ENCODE measurements around the gene ARAP1. TPM values are rescaled to one million over a fixed set of nuclear protein-coding genes. Genes with fewer than 3 reads are reported as not detected.
"Not testable (repeated sequence)": the region's sequence is repeated elsewhere in the genome, so short reads cannot be mapped to it uniquely, and the experiment has no call there.

ARAP1 gene
- 20.7 TPM for polyA plus RNA-seq

DNA sequence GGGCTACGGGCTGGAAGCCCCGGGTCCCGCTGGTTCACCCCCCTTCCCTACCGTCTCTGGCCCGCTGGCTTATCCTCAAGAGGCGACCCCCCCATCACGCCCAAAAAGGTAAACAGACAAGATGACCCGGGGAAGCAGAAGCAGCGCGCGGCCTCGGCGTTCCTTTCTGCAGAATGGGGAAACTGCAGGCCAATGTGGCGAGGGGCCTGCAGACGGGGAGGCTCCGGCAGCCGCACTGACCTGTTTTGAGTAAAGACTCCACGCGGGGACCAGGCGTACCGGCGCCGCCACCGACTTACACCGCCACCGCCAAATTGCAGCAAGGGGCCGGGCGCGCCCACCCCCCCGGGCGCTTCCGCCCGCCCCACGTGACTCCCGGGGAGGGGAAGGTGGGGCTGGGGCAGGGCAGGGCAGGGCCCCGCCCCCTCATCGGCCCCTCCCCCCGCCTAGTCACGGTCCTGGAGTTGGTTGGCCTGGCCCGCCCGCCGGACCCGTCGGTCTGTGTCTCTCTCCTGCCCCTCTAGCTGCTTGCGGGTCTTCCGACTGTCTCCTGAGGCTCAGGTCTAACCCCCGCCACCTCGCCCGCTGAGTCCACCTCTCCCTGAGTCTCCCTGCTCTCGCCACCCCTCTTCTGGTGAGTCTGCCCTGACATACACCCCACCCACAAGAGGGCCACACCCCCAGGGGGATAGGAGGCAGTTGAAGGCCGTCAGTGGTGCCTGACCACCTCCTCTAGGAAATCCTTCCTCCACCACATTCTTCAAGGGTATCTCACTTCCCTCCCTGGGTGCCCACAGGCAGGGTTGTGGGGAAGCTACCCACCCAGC, at the start of gene ARAP1:
Gene ARAP1 (minus strand): TSS at position 321 of the 827 bp plus-strand sequence. CDS start 25,280 bp downstream, outside the sequence.
- Mint-ChIP-seq H3K27me3 (no peaks in the 10 kb centered on the region), H3K4me1 (peaks cover 26 to 32% (median 30%) of the 10 kb centered on the region in 3 donors), H3K4me3 (peak within 1 kb of the TSS; percentile 80 to 97 (median 95)), H3K36me3 (peaks cover 2% of the 10 kb centered on the region), H3K27ac (peak within 1 kb of the TSS; percentile 64 to 92 (median 83)), H3K9me3 (no peaks in the 10 kb centered on the region)

DNA sequence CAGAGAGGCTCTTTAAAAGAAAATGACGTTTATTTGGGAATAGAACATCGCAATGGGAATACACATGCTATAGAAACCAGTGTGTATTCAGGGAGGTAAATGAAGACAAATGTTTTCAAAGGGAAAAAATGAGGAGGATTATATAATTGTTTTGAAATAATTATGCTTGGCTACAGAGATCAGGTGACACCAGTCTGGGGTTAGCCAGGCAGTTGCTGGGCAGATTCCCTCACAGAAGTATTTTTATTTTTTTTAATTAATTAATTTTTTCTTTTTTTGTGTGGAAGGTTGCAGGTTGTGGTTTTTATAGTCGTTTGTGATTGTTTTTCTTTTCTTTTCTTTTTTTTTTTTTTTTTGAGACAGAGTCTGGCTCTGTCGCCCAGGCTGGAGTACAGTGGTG, 47.2 kb upstream of the ARAP1 start:
- H3K9me3 Mint-ChIP-seq, result no peaks in the 10 kb centered on the region
- H3K27ac Mint-ChIP-seq, result no peak overlapping the region

DNA sequence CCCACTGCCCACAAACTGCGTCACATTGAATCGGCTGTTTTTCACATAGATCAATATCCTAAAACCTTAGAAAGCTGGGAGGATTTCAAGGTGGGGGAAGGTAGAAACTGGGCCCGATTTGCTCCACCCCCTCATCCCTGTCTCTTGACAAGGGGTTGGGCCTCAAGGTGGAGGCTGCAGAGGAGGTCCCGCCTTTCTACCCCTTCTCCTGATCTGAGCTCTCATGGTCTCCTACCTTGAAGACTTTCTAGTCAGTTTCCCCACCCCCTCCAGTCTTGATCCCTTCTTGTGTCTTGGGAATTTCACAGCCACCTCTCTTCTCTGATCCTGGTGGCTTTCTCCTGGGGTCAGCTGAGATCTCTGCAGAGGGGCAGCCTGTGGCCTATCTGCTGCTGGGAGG, 46.2 kb upstream of the ARAP1 start:
- H3K4me1 Mint-ChIP-seq, result peaks cover 12 to 16% (median 13%) of the 10 kb centered on the region in 3 donors
- peak overlapping the region in 2 of 4 donors; percentile 72 to 81 for H3K4me3 Mint-ChIP-seq
- no peaks in the 10 kb centered on the region for H3K36me3 Mint-ChIP-seq
- no peaks in the 10 kb centered on the region for H3K9me3 Mint-ChIP-seq
- no peaks in the 10 kb centered on the region for H3K27me3 Mint-ChIP-seq
- H3K27ac Mint-ChIP-seq, result peak overlapping the region in 2 of 3 donors; percentile 9 to 23

More for the DNA sequence above, 47.2 kb upstream of the ARAP1 start:
- H3K36me3 Mint-ChIP-seq, result no peaks in the 10 kb centered on the region
- H3K4me3 Mint-ChIP-seq, result no peak overlapping the region
- no peaks in the 10 kb centered on the region for H3K27me3 Mint-ChIP-seq
- H3K4me1 Mint-ChIP-seq, result peaks cover 5 to 7% (median 7%) of the 10 kb centered on the region in 3 donors

DNA sequence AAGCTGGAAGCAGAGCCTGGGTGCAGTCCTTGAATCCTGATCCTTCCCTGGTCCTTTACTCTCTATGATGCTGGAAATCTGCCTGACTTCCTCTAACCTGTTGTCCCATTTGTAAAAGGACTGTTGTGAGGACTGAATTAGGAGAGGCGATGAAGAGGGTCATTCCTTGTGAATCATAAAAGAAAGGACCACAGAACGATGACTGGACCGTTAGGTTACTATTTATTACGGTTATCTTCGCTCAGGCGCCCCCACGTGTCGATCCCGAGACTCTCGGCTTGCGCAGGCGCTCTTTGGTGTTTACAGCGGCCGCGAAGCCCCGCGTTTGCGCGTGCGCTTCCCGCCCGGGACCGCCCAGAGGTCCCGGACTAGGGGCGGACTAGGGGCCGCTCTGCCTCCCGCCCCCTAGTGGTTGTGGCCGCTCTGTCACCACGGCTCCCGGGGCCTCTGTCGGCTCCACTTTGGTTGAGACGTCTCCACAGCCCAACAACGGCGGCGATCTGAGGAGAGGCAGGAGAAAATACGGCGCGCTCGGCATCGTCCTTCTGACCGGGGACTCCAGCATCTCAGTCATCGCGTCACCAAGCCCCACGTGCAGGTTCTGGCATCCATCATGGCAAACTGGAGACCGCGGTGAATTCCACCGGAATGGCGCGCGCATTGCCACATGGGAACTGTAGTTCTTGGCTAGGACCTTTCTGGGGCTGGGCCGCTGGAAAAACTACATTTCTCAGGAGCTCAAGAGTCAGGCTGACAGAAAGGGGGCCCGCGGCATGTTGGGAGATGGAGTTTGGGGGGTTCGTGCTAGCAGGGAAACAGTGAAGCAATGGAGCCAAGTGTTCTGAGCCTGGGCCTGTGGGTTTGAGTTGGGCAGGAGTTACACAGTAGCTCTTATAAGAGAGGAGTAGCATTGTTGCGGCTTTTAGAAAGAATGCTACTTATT, 41.5 kb upstream of the ARAP1 start, which contains the start of gene STARD10:
Gene STARD10 (minus strand): TSS at position 623 of the 943 bp plus-strand sequence. CDS start 12,866 bp downstream, outside the sequence.
- peak within 1 kb of the TSS; percentile 98 to 100 (median 99) for H3K4me3 Mint-ChIP-seq
- no peaks in the 10 kb centered on the region for H3K9me3 Mint-ChIP-seq
- H3K27ac Mint-ChIP-seq, result peak within 1 kb of the TSS; percentile 99 to 100 (median 100)
- H3K36me3 Mint-ChIP-seq, result no peaks in the 10 kb centered on the region
- H3K4me1 Mint-ChIP-seq, result peaks cover 23 to 27% (median 23%) of the 10 kb centered on the region in 3 donors
- H3K27me3 Mint-ChIP-seq, result no peaks in the 10 kb centered on the region

DNA sequence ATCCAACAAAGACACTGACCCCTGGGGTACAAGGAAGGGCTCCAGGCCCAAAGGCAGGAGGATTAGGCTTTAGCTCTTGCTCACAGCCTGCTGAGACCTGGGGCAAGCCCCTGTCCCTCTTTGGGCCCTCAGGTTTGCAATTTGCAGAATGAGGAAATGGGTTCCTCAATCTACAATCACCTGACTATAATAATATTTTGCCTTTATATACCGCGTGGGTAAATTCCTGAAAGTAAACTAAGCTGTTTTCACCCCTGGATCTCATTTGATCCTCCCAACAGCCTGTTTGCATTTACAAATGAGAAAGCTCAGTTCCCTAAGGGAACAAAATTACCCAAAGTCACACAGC, 40.8 kb upstream of the ARAP1 start:
- no peaks in the 10 kb centered on the region for H3K27me3 Mint-ChIP-seq
- H3K27ac Mint-ChIP-seq, result peak overlapping the region; percentile 99 to 100 (median 100)
- H3K4me3 Mint-ChIP-seq, result peak overlapping the region; percentile 98 to 100 (median 99)
- H3K9me3 Mint-ChIP-seq, result no peaks in the 10 kb centered on the region
- H3K36me3 Mint-ChIP-seq, result no peaks in the 10 kb centered on the region
- H3K4me1 Mint-ChIP-seq, result peaks cover 24 to 26% (median 25%) of the 10 kb centered on the region in 3 donors

DNA sequence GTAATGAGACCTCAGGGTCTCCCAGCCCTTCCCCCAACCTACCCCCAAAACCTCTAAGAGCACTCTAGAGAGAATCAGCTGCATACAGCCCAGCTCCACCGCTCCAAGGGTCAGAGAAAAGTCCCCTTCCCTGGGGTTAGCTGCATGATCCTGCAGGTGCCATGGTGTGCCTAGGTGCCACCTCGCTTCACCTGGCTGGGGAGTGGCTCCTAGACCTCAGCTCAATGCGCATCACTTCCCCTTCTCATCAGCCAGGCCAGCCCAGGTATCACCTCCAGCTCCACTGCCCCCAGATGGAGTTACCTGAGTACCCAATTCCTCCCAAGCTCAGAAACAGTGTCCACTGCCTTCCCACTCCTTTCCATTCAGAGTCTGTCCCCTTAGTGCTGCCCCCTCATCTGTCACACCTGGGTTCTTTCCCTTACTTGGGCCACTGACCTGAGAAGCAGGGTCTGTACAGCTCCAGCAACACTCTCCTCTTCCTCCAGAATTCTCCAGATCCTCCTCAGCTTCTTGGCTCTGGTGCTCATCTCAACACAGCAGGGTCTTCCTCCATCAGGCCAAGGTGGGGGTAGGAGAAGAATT, 40.3 kb upstream of the ARAP1 start:
- peaks cover 25 to 31% (median 28%) of the 10 kb centered on the region in 3 donors for H3K4me1 Mint-ChIP-seq
- H3K27me3 Mint-ChIP-seq, result no peaks in the 10 kb centered on the region
- H3K9me3 Mint-ChIP-seq, result no peaks in the 10 kb centered on the region
- peak overlapping the region in 3 of 4 donors; percentile 98 to 99 (median 99) for H3K4me3 Mint-ChIP-seq
- H3K27ac Mint-ChIP-seq, result peak overlapping the region; percentile 99 to 100 (median 100)
- no peaks in the 10 kb centered on the region for H3K36me3 Mint-ChIP-seq

DNA sequence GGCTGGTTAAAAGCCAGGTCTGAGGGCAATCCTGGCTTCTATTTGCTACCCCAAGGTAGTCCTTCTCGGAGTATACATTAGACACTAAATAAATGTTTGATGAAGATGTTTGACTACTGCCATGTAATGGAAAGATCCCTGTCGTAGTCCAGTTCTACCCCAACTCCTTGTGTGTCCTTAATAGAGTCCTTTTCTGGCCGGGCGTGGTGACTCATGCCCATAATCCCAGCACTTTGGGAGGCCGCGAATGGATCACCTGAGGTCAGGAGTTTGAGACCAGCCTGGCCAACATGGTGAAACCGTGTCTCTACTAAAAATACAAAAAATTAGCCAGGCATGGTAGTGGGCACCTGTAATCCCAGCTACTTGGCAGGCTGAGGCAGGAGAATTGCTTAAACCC, 39.0 kb upstream of the ARAP1 start:
- not testable (repeated sequence) for H3K27me3 Mint-ChIP-seq, H3K9me3 Mint-ChIP-seq, H3K36me3 Mint-ChIP-seq
- Mint-ChIP-seq H3K4me3 (peak overlapping the region in 3 of 4 donors; percentile 5 to 57 (median 10)), H3K4me1 (peaks cover 36 to 38% (median 37%) of the 10 kb centered on the region in 3 donors), H3K27ac (peak overlapping the region; percentile 16 to 99 (median 31))

DNA sequence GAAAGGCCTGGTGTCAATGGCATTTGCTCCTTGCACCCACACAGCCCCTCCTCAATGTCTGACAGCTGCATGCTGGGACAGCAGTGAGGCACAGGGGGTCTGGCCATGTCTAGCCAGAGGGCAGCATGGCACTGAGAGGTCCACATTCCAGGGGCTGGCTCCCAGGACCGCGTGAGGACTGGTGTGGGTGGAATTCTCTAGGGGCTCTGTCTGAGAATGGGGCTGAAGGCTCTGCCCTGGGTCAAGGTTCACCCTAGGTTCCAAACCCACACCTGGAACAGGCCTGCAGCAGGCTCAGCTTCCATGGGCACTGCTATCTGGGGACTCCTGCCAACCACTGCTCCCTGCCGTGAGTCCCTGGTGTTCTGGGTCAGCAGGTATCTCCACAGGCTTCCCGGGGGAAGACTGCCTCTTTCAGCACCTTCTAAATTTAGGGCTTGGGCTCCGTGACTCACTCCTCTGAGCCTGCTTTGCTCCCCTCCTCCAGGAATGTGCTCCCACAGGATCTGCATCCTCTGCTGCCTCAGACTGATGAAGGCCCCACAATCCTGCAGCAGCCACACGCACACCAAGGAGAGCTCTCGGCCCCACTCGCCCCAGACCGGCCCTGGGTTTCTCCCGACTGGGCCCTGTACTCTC, 37.4 kb upstream of the ARAP1 start:
- no peaks in the 10 kb centered on the region for H3K36me3 Mint-ChIP-seq
- no peak overlapping the region for H3K27ac Mint-ChIP-seq
- peaks cover 35 to 36% (median 36%) of the 10 kb centered on the region in 3 donors for H3K4me1 Mint-ChIP-seq
- H3K4me3 Mint-ChIP-seq, result no peak overlapping the region
- no peaks in the 10 kb centered on the region for H3K27me3 Mint-ChIP-seq
- H3K9me3 Mint-ChIP-seq, result no peaks in the 10 kb centered on the region

DNA sequence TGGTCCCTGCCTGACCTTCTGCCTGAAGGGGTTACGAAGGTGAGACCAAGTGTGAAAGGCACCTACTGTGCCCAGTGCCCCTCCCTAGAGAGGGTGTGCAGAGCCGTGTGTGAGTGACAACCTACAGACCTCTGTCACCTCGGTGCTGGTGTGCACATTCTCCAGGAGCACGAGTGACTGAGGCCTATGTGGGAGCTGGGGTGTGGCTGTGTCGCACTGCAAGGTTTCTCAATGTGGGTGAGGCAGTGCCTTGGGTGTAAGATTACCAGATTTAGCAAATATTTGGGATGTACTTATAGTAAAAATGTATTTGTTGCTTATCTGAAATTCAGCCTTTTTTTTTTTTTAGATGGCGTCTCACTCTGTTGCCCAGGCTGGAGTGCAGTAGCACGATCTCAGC, 36.0 kb upstream of the ARAP1 start:
- peak overlapping the region in 2 of 4 donors; percentile 80 to 88 for H3K4me3 Mint-ChIP-seq
- H3K27ac Mint-ChIP-seq, result peak overlapping the region in 2 of 3 donors; percentile 94 to 97
- H3K27me3 Mint-ChIP-seq, result no peaks in the 10 kb centered on the region
- H3K4me1 Mint-ChIP-seq, result peaks cover 24 to 30% (median 26%) of the 10 kb centered on the region in 3 donors
- H3K36me3 Mint-ChIP-seq, result no peaks in the 10 kb centered on the region
- no peaks in the 10 kb centered on the region for H3K9me3 Mint-ChIP-seq

DNA sequence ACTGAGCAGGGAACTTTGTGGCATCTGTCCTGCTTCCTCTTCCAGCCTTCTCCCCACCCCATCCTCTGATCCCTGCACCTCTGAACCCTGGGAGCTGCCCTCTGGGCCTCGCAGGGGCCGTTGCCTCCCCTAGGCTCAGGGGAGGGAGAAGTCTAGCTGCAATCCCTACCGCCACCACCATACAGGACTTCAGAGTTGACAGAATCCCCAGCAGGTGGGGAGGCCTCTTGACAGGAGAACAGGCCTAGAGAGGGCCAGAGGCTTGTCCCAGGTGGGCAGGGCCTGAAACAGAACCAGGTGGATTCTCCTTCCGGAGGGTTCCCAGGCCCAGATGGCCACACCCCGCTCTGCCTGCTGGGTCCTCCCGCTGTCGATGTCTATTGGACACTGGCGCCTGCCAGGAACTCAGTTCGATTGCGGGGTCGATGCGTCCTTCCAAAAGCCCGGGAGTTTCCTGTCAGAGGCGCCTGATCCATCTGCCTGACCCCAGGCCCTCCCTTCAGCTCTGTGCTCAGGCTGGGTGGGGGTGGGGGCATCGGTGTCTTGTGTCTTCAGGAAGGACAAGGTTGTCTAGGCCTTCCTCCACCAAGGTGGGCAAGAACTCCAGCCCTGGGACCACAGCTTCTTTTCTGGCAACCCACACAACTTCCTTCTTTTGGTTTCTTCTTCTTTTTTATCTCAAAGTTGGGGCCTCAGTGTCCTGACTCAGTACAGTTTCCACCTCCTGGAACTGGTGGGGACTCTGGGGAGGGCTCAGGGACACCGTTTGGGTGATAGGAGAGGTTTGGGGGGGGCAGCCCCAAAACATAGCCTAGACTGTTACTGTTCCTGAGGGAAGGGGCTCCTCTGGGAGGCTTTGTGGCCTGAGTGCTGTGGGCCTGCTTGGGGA, 35.3 kb upstream of the ARAP1 start:
- Mint-ChIP-seq H3K36me3 (no peaks in the 10 kb centered on the region), H3K9me3 (no peaks in the 10 kb centered on the region), H3K27ac (peak overlapping the region; percentile 87 to 97 (median 94)), H3K4me3 (peak overlapping the region; percentile 25 to 88 (median 62)), H3K4me1 (peaks cover 19 to 25% (median 22%) of the 10 kb centered on the region in 3 donors), H3K27me3 (no peaks in the 10 kb centered on the region)

DNA sequence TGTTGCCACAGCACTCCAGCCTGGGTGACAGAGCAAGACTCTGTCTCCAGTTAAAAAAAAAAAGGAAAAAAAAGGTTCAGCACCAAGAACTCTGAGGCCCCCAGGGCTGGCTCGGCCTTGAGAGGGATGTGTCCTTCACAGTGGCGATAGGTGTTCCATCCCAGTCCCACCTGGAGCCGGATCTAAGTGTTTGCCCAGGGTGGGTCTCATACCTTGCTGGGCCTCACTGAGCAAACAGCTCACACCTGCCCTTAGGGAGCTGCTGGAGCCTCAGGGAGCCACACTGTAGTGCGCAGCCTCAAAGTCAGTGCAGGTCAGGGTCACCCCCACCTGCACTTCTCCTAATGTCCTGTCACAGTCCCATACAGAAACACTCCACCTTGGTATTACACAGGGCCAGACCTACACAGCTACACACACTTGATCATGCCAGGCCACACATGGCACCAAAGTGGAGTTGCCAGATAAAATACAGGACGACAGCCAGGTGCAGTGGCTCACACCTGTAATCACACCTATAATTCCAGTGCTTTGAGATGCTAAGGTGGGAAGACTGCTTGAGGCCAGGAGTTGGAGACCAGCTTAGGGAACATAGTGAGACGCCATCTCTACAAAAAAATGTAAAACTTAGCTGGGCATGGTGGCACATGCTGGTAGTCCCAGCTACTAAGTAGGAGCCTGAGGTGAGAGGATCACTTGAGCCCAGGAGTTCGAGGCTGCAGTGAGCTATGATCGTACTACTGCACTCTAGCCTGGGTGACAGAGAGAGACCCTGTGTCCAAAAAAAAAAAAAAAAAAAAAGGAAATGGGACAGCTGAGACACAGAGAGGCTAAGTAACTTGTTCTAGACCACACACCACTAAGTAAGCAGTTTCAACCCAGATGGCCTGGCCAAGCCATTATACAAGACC, 34.4 kb upstream of the ARAP1 start:
- no peaks in the 10 kb centered on the region for H3K36me3 Mint-ChIP-seq
- H3K4me1 Mint-ChIP-seq, result peaks cover 21 to 28% (median 23%) of the 10 kb centered on the region in 3 donors
- no peaks in the 10 kb centered on the region for H3K27me3 Mint-ChIP-seq
- peak overlapping the region in 2 of 4 donors; percentile 15 to 80 for H3K4me3 Mint-ChIP-seq
- H3K27ac Mint-ChIP-seq, result peak overlapping the region; percentile 87 to 97 (median 94)
- H3K9me3 Mint-ChIP-seq, result no peaks in the 10 kb centered on the region

DNA sequence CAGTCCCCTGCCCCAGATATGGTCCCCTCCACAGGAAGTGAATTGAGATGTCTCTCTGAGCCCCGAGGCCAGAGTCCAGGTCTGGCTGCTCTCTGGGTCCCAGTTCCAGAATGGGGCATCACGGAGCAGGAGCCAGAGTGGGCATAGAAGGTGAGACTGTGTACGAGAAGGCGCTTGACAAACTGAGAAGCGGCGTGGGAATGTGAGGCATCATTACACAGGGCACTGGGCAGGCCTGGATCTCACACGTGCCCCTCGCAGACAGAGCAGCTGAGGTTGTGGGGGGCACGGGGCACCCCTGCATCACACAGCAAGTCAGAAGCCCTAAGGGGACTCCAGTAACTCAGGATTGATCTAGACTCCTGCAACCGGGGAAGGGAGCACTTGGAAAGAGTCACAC, 32.5 kb upstream of the ARAP1 start:
- Mint-ChIP-seq H3K4me1 (peaks cover 24 to 28% (median 25%) of the 10 kb centered on the region in 3 donors), H3K27ac (peak overlapping the region in 1 of 3 donors; percentile 56), H3K4me3 (peak overlapping the region in 2 of 4 donors; percentile 23 to 43), H3K9me3 (no peaks in the 10 kb centered on the region), H3K27me3 (no peaks in the 10 kb centered on the region), H3K36me3 (no peaks in the 10 kb centered on the region)
